NCI-H2227 (cell line): ENCODE data around the gene UBE2K.
"Not testable (repeated sequence)": the region's sequence is repeated elsewhere in the genome, so short reads cannot be mapped to it uniquely, and the experiment has no call there.

Experiments used
- DNase-seq: peaks from one replicate; lab custom pipeline; 2025; ENCODE audit not compliant: unreplicated experiment; lab: John Stamatoyannopoulos, UW

UBE2K gene

DNA sequence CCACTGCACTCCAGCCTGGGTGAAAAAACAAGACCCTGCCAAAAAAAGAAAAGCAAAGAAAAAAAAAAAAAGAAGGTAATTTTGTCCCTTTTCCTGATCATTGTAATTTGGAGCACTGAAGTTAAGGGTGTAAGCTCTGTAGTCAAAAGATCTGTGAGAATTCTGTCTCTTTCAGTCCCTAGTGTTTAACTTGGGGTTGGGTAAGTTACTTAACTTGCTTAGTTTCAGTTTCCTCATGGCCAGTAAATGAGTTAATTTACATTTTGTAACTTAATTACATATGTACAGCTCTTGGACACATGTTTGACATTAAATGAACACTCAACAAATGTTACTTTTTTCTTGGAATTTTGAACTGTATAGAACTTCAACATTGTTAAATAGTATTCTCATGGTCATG is 10.9 kb upstream of the UBE2K start:
- no peak for DNase-seq

DNA sequence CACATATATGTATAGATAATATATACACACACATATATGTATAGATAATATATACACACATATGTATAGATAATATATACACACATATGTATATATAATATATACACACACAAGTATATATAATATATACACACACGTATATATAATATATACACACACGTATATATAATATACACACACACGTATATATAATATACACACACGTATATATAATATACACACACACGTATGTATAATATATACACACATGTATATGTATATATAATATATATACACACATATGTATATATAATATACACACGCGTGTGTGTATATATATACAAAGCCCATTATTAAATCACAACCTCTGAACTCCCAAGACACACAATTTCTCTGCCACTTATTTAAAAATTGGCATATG is 8.0 kb upstream of the UBE2K start:
- DNase-seq, result no peak

DNA sequence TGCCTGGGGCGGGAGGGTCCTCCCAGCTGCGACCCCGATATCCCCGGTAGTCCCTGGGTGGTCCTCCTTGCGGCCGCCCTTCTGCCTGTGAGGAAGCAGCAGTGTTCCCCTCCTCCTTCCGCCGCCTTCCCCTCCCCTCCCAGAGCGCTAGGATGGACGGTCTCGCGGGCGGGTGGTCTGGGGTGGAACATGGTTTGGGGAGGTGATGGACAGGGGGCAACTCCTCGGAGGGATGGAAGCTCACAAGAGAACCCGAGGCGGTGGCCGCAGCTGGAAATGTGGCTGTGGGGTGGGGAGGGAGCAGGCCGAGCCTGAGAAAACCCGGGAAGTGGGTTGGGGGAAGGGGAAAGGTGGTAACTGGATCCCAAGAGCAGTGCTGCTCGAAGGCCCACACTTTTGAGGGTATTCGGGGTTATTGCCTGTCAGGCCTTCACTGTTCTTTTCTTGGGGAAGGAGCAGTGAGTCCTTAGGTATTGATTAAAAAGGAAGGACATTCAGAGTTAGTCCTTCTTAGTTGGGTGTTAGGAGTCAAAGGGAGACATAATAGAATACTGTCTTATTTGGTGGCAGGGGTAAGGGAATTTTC is 581 bp downstream of the UBE2K start:
- DNase-seq, result peak; percentile 45

DNA sequence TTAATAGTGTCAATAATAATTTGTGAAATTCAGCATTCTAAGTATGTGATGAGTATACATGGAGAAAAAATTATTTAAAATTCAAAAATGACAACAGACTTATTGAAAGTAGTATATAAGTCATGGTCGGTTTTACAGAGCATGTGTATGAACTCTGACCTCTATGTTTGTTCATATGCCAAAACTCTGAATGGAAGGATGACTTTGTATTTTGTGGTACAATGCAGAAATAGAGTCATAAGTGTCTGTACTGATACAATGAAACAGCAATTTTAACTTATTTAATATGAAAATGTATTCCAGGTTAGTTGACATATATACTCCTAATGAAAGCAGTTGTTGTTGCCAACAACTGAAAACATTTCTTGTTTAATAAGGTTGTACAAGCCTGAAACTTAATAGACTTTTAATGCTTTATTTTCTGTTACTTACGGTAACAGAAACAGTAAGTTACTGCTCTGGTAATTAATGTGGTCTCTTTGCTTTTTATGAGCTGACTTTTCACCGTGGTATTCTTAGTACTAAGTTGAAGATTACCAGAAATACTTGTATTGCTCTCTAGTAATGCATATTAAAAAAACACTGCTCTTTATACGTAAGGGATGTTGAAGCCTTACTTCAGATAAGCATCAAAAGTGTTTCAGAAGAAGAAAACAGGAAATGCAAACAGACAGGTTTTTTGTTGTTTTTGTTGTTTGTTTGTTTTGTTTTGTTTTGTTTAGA is 1.9 kb downstream of the UBE2K start:
- no peak for DNase-seq

DNA sequence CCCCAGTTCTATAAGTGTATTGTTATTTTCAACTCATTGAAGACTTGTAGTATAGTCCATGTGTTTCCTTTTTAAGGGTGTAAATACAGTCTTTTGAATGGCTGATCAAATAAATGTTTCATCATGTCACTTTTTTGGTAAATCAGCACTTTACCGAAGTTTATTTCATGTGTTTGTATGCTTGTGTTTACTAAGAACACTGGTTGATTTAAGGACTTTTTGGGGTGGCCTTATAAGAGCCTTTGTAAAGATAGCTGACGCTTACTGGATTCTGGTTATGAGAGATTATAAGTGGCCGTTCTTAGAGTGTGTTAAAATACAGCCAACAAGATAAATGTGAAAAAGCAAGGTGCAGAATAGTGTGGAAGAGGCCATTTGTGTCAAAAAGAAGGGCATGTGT is 2.6 kb downstream of the UBE2K start:
- DNase-seq, result no peak

DNA sequence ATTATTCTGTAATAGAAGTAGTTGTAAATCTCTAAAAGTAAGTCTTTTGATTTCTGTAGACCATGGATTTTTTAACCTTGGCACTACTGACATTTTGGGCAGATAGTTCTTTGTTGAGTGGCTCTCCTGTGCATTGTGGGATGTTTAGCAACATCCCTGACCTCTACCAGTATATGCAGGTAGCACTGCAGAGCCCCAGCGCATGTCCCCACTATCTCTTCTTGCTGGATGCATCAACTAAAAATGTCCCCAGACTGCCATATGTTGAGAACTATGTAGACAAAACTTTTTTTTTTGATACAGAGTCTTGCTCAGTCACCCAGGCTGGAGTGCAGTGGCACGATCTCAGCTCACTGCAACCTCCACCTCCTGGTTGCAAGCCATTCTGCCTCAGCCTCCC is 4.8 kb downstream of the UBE2K start:
- DNase-seq, result no peak

DNA sequence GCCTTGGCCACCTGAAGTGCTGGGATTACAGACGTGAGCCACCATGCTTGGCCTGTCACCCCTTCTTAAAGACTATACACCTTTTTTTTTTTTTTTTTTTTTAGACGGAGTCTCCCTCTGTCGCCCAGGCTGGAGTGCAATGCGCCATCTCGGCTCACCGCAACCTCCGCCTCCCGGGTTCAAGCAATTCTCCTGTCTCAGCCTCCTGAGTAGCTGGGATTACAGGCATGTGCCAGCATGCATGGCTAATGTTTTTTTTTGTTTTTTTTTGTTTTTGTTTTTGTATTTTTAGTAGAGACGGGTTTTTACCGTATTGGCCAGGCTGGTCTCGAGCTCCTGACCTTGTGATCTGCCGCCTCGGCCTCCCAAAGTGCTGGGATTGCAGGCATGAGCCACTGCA is 6.9 kb downstream of the UBE2K start:
- not testable (repeated sequence) for DNase-seq

DNA sequence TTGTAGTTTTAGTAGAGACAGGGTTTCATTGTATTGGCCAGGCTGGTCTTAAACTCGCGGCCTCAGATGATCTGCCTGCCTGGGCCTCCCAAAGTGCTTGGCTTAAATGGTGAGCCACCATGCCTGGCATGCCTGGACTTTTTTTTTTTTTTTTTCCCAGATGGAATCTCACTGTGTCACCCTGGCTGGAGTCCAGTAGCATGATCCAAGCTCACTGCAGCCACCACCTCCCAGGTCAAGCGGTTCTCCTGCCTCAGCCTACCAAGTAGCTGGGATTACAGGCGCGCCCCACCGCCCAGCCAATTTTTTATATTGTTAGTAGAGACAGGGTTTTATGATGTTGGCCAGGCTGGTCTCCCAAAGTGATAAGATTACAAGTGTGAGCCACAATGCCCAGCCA is 8.4 kb downstream of the UBE2K start:
- no peak for DNase-seq

DNA sequence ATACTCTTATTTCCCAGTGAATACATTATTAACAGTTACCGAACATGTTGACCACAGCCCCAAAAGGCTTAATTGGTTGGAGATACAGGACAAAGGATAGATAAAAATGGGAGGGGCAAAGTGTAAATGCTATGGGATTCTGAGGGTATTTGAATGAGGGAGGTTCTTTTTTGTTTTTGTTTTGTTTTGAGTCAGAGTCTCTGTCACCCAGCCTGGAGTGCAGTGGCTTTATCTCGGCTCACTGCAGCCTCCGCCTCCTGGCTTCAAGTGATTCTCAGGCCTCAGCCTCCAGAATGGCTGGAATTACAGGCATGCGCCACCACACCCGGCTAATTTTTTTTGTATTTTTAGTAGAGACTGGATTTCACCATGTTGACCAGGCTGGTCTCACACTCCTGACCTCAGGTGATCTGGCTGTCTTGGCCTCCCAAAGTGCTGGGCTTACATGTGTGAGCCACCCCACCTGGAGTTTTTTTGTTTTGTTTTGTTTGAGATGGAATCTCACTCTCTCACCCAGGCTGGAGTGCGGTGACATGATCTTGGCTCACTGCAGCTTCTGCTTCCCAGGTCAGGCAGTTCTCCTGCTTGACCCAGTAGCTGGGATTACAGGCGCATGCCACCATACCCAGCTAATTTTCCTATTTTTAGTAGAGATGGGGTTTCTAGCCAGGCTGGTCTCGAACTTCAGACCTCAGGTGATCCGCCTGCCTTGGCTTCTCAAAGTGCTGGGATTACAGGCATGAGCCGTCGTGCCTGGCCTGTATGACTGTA is 9.0 kb downstream of the UBE2K start:
- no peak for DNase-seq

DNA sequence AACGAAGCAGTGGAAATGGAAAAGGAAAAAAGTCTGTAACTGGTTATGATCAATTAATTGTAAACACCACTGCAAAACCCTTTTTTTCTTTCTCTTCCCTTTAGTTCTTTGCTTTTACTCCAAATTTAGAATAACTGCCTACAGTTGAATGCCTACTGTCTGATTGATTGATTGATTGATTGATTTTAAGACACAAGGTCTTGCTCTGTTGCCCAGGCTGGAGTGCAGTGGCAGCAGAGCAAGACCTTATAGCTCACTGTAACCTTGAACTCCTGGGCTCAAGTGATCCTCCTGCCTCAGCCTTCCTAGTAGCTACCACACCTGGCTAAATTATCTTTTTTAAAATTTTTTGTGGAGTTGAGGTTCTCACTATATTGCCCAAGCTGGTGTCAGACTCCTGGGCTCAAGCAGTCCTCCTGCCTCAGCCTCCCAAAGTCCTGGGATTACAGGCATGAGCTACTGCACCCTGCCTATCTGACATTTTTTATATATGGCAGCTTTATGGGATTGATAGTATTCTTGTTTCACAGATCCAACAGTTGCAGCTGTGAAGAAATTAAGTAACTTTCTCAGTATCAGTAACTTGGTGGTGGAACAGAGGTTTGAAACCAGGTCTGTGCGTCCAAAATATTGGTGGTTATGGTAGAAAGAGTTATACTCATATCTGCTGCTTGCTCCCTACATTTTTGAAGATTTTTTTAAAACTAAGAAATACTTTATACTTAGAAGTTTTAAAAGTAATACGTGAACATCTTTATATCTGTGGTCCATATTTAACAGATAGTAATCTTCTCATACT is 12.4 kb downstream of the UBE2K start:
- DNase-seq, result no peak

DNA sequence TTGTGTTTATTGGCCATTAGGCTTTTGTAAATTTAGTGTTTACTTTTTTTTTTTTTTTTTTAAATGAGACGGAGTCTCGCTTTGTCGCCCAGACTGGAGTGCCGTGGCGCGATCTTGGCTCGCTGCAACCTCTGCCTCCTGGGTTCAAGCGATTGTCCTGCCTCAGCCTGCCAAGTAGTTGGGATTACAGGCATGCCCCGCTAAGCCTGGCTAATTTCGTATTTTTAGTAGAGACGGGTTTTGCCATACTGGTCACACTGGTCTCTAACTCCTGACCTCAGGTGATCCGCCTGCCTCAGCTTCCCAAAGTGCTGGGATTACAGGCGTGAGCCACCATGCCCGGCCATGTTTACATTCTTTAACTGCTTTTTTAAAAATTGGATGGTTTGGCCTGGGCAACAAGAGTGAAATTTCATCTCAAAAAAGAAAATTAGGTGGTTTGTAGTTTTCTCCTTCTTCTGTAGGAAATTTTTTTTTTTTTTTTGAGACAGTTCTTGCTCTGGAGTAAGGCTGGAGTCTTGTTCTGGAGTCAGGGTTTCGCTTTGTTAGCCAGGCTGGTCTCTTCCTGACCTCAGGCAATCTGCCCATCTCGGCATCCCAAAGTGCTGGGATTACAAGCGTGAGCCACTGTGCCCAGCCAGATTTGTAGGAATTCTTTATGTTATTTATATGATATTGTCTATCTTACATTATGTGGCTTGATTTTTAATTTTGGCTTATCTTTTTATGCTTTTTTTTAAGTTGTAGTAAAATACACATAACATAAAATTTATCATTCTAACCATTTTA is 15.1 kb downstream of the UBE2K start:
- DNase-seq, result no peak

DNA sequence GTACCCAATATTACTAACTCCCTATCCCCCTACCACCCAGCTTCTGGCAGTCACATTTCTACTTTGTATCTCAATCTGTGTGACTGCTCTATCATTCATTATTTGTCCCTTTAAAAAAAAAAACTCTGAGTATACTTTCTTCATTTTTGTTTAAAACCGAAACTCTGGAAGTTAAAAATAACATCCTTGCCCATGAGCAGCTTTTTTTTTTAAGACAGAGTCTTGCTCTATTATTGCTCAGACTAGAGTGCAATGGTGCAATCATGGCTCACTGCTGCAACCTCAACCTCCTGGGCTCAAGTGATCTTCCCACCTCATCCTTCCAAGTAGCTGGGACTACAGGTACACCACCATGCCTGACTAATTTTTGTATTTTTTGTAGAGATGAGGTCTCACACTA is 15.8 kb downstream of the UBE2K start:
- no peak for DNase-seq

DNA sequence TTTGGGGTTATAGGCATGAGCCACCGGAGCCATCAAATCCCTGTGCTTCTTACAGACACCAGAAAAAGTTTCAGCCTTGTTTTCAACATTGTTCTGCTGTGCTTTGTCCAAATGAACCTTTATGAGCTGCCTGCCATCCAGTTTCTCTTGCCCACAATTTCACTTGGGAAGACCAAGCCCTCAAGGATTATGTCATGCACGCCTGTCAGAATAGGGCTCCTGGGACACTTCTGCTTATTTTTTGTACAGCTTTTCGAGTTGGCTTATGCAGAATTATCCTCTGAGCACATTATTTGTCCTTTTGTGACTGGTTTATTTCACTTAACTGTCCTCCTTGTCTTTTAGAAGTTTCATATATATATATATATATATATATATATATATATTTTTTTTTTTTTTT is 16.2 kb downstream of the UBE2K start:
- no peak for DNase-seq

DNA sequence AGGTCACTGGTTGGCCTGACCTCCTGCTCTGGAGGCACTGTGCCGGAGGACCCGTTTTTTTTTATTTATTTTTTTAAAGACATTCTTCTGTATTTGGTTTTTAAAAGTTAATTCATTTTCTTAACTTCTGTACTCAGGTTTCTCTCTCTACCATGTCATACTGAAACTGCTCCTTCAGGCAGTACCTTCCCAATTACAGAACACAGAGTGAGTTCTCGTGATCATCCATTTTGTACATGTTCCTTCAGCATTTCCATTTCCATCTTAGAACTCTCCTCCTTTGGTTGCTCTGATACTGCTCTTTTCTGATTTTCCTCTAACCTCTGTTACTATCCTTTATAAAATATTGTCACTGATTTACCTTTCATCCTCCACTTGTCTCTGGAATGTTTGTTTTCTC is 17.9 kb downstream of the UBE2K start:
- DNase-seq, result no peak

DNA sequence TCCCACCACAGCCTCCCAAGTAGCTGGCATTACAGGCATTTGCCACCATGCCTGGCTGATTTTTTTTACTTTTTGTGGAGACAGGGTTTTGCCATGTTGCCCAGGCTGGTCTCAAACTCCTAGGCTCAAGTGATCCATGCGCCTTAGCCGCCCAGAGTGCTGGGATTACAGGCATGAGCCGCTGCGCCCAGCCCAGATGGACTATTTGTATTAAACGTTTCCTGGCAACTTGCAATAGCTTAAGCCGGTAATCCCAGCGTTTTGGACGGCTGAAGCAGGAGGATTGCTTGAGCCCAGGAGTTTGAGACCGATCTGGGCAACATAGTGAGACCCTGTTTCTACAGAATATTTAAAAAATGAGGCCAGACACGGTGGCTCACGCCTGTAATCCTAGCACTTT is 18.4 kb downstream of the UBE2K start:
- DNase-seq, result no peak

DNA sequence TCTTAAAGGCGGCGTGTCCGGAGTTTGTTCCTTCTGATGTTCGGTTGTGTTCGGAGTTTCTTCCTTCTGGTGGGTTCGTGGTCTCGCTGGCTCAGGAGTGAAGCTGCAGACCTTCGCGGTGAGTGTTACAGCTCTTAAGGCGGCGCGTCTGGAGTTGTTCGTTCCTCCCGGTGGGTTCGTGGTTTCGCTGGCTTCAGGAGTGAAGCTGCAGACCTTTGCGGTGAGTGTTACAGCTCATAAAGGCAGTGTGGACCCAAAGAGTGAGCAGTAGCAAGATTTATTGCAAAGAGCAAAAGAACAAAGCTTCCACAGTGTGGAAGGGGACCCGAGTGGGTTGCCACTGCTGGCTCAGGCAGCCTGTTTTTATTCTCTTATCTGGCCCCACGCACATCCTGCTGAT is 19.8 kb downstream of the UBE2K start:
- not testable (repeated sequence) for DNase-seq

DNA sequence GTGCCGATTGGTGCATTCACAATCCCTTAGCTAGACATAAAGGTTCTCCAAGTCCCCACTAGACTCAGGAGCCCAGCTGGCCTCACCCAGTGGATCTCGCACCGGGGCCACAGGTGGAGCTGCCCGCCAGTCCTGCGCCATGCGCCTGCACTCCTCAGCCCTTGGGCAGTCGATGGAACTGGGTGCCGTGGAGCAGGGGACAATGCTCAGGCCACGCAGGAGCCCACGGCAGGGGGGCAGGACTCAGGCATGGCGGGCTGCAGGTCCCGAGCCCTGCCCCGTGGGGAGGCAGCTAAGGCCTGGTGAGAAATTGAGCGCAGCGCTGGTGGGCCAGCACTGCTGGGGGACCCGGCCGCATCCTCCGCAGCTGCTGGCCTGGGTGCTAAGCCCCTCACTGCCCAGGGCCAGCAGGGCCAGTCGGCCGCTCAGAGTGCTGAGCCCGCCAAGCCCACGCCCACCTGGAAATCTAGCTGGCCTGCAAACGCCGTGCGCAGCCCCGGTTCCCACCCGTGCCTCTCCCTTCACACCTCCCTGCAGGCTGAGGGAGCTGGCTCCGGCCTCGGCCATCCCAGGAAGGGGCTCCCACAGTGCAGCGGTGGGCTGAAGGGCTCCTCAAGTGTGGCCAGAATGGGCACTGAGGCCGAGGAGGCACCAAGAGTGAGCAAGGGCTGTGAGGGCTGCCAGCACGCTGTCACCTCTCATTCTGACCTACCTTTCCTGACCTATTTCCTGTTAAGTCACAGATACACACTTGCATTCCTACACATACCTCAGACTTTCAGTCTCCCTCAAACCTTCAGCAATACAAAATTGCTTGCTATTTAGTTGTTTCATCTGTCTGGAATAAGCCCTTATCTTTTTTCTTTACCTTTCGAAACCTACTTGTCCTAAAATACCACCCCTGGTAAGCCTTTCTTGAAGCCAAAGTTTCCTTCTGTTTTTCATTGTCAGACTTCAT is 20.7 kb downstream of the UBE2K start:
- no peak for DNase-seq

DNA sequence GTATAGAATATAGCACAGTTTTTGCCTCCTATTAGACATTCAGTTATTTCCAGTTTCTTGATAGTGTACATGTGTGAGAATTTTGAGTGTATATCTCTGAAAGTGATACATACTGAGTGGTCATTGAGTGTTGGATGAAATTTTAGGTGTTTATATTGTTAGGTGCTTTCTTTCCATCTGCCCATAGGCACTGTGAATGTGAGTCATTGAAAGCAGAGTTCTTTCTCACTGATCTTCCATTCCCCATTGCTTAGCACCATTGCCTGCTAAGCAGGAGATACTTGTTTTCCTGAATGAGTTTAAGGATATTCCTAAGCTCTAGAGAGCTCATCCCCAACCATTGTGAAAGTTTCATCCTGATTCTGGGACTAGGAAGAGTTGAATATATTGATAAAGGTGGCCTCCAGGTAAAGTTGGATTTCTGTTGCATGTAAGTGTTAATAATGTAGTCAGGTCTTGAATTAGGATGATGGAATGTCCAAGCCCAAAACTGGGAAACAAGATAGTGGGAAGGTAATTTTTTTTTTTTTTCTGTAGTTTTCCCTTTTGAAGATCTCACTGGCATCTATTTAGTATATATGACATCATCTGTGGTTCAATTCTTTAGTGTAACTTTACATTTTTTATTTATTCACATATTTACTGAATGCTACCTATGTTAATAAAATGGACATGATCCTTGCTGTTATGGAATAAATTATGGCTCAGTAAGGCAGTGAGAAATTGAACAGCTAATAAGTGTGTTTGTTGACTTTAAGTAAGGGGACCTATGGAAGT is 22.1 kb downstream of the UBE2K start:
- no peak for DNase-seq

DNA sequence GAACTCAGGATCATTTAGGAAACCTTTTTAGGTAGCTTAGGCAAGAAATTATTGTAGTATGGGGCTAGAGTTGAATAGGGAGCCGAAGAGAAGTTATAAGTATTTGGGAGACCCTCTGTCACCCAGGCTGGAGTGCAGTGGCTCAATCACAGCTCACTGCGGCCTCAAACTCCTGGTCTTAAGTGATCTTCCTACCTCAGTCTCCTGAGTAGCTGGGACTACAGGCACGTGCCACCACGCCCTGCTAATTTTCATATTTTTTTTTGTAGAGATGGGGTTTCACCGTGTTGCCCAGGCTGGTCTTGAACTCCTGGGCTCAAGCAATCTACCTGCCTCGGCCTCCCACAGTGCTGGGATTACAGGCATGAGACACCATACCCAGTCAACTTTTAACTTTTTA is 23.3 kb downstream of the UBE2K start:
- DNase-seq, result not testable (repeated sequence)
